Spinal cord (tissue), 10 donors: Measurements from ENCODE around the gene CUEDC2. TPM values are rescaled to one million over a fixed set of nuclear protein-coding genes. Genes with fewer than 3 reads are reported as not detected.

ENCODE experiments used
- DNase-seq, 6 donors: peaks; one replicate each; pipeline versions ENCODE4 v3.0.0 to v3.0.0-alpha.2; 2013 to 2015; ENCODE audit warnings: low spot score in 6 of 6, low read depth in 4 of 6
- H3K27ac ChIP-seq: one replicate; pipeline ENCODE4 v1.5.1; 2013; ENCODE audit warnings: low read depth, low read length, control low read depth
- H3K27me3 ChIP-seq: one replicate; pipeline ENCODE4 v1.6.1; 2013; ENCODE audit warnings: low read length; ENCODE audit not compliant: control insufficient read depth, insufficient read depth
- H3K36me3 ChIP-seq: one replicate; pipeline ENCODE4 v1.6.1; 2013; ENCODE audit warnings: low read length; ENCODE audit not compliant: control insufficient read depth, insufficient read depth
- H3K4me1 ChIP-seq: one replicate; pipeline ENCODE4 v1.6.1; 2013; ENCODE audit warnings: low read length; ENCODE audit not compliant: control insufficient read depth, insufficient read depth
- H3K4me3 ChIP-seq: one replicate; pipeline ENCODE4 v1.5.1; 2013; ENCODE audit warnings: low read depth, low read length, control low read depth
- H3K9me3 ChIP-seq: one replicate; pipeline ENCODE4 v1.6.1; 2013; ENCODE audit warnings: low read length; ENCODE audit not compliant: control insufficient read depth, insufficient read depth
- WGBS: methylation state at CpG from one replicate; pipeline ENCODE4 v1.1.5; 2013; ENCODE audit warnings: missing lambda C conversion rate; ENCODE audit not compliant: insufficient coverage; 5-methylcytosine and 5-hydroxymethylcytosine counted together
- polyA plus RNA-seq, 2 donors: library from polyadenylated mRNA; unstranded; fragments of 120-200 nt; gene quantifications; one replicate each; pipeline ENCODE4 v1.2.1, GENCODE V29; 2013; ENCODE audit not compliant: insufficient read length in 2 of 2
- total RNA-seq, 2 donors: library from RNA; depleted of rRNA in 1 of 2; stranded (reverse); fragments of 120-200 nt in 1 of 2; fragments of >200 nt in 1 of 2; gene quantifications; one replicate each; pipeline versions ENCODE4 v1.2.3 to v1.2.4, GENCODE V29; 2013 to 2014
- donor health status: healthy.

CUEDC2 gene
- total and polyA plus RNA-seq, 4 donors, result 87.2 to 168 (median 137) TPM

DNA sequence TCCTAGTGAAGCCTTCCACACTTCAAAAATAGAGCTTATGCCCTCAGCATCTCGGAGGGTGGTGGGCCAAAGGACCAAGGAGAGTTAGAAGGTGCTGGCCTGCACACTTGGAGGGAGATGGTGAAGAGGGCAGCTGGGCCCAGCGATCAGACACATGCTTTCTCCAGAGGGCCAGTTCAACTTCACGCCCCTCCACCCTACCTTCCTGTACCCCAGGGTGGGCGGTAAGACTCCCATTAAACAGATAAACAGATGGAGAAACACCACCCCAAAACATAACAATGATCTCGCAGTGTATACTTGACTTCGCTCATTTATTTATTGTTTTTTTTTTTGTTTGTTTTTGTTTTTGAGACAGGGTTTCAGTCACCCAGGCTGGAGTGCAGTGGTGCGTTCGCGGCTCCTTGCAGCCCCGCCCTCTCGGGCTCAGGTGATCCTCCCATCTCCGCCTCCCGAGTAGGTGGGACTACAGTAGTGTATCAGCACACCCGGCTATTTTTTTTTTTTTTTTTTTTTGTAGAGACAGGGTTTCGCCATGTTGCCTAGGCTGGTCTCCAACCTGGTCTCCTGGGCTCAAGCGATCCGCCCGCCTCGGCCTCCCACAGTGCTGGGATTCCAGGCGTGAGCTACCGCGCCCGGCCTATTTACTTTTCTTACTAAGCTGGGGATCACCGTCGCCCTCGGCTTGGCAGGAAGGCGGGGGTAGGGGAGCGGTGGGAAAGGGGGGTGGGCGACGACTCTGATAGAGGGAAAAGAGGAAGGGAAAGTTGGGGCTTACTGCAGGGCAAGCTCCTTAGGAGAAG lies 17.1 kb upstream of the CUEDC2 start:
- 0% methylated on average over 15 of the region's 30 CpGs for WGBS
- no peaks in the 10 kb centered on the region for H3K27me3 ChIP-seq
- H3K27ac ChIP-seq, result peak overlapping the region; percentile 64
- H3K36me3 ChIP-seq, result peaks cover 11% of the 10 kb centered on the region
- peak overlapping the region; percentile 71 for H3K4me3 ChIP-seq
- DNase-seq, result peak in 2 of 6 donors; percentile 69 to 94
- no peaks in the 10 kb centered on the region for H3K9me3 ChIP-seq
- H3K4me1 ChIP-seq, result peaks cover 19% of the 10 kb centered on the region

DNA sequence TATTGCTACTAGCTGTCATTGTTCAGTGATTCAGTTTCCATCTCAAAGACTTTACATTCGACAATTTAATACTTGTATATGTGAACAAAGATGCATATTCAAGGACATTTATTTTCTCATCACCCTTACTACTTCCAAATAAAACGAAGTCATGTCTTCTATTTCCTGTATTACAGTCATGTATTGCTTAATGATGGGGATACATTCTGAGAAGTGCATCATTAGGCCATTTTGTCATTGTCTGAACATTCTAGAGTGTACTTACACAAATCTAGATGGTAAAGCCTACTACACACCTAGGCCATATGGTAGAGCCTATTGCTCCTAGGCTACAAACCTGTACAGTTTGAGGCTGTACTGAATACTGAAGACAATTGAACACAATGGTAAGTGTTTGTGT lies 12.5 kb upstream of the CUEDC2 start:
- Histone ChIP-seq H3K27ac (no peak overlapping the region), H3K36me3 (no peaks in the 10 kb centered on the region), H3K4me3 (no peak overlapping the region), H3K27me3 (no peaks in the 10 kb centered on the region), H3K4me1 (peaks cover 8% of the 10 kb centered on the region), H3K9me3 (no peaks in the 10 kb centered on the region)
- no CpG with 5 or more reads among the region's 2 CpGs for WGBS
- no peak for DNase-seq

DNA sequence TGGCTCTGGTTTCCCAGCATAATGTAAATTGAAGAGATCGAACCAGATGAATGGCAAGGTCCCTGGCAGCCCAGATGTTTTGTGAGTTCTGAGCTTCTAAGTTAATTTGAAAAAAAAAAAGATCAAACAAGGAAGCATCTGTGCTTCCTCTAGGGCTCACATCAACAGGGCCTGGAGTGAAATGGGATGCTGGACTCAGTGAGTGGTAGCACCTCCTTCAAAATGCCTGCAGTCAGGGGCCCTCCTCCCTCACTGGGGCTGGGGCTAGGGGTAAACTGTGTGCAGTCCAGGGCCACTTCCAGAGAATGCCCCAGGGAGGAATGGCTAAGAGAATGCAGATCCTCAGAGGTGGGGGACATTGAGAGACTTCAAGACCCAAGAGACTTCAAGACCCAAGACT lies 6.0 kb upstream of the CUEDC2 start:
- no peaks in the 10 kb centered on the region for H3K36me3 ChIP-seq
- WGBS, result no CpG with 5 or more reads among the region's 1 CpG
- H3K4me1 ChIP-seq, result peaks cover 14% of the 10 kb centered on the region
- no peak for DNase-seq
- H3K4me3 ChIP-seq, result no peak overlapping the region
- peaks cover 21% of the 10 kb centered on the region for H3K27me3 ChIP-seq
- no peak overlapping the region for H3K27ac ChIP-seq
- H3K9me3 ChIP-seq, result no peaks in the 10 kb centered on the region

- WGBS, result 100% methylated on average over 2 of the region's 3 CpGs
- peaks cover 21% of the 10 kb centered on the region for H3K4me1 ChIP-seq
- no peak for DNase-seq
Measured at GRCh38 chr10:102437515-102437914, 5.1 kb upstream of the CUEDC2 start.

DNA sequence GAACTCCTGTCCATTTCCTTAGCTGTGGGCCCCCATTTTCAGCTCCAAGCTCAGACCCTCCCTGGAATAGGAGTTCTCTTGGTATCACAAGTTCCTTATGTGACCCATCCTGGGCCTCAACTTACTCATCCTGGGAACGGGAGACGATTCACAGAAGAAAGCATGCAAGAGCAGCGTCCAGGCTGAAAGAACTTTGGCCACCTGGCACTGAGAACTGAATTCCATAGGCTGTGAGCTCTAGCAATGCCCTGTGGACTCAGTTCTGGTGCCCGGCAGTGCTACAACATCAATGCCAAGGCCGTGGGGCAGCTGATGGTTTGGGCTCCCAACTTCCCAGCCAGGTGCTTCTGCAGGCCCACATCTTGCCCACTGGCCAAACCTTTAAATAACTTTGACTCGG lies 3.9 kb upstream of the CUEDC2 start:
- 87% methylated on average over 6 of the region's 6 CpGs for WGBS
- H3K4me3 ChIP-seq, result no peak overlapping the region

More at GRCh38 chr10:102437515-102437914, 5.1 kb upstream of the CUEDC2 start:
- no peak overlapping the region for H3K27ac ChIP-seq
- no peaks in the 10 kb centered on the region for H3K36me3 ChIP-seq
- H3K9me3 ChIP-seq, result no peaks in the 10 kb centered on the region
- H3K27me3 ChIP-seq, result peaks cover 24% of the 10 kb centered on the region
- no peak overlapping the region for H3K4me3 ChIP-seq

DNA sequence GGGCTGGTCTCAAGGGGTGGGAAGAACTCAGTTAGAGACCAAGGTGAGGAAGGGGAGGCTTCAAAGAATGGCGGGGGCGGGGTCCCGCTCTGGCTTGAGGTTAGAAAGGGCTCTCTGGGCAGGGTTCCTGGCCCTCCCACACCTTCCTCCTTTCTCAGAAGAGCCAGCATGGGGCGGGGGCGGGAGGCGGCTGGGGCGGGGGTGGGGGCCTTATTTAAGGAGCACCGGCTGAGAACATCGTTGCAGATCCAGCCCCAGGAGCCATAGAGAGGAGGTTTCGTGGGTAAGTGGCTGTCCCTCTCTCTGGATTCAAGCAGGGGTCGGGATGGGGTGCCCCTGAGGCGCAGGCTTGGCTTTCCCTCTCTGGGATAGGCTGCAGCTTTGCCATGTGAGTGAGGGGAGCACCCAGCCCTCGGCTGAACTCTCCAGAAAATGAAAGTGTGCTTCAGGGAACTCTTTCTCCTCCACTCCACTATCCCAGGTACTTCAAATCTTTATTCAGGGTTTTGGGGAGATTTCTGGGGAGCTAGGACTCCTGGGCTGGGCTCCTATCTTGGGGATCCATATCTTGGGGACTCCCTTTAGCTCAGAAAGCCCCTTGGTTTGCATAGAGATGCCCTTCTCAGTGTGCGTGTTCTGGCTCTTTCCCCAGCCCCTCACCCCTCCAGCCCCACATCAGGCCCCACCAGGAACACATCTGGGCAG lies 3.3 kb upstream of the CUEDC2 start:
- Histone ChIP-seq H3K4me3 (no peak overlapping the region), H3K27ac (peak overlapping the region; percentile 36)

More for the DNA sequence above, 3.9 kb upstream of the CUEDC2 start:
- Histone ChIP-seq H3K27ac (no peak overlapping the region), H3K36me3 (no peaks in the 10 kb centered on the region), H3K27me3 (peaks cover 24% of the 10 kb centered on the region), H3K4me1 (peaks cover 30% of the 10 kb centered on the region), H3K9me3 (no peaks in the 10 kb centered on the region)
- DNase-seq, result no peak

GRCh38 chr10:102435133-102435497 lies 2.7 kb upstream of the CUEDC2 start:
- peaks cover 3% of the 10 kb centered on the region for H3K36me3 ChIP-seq
- peaks cover 24% of the 10 kb centered on the region for H3K27me3 ChIP-seq
- no peaks in the 10 kb centered on the region for H3K9me3 ChIP-seq
- no peak overlapping the region for H3K4me3 ChIP-seq
- 35% methylated on average over 2 of the region's 5 CpGs for WGBS
- no peak for DNase-seq
- H3K4me1 ChIP-seq, result peaks cover 35% of the 10 kb centered on the region
- peak overlapping the region; percentile 36 for H3K27ac ChIP-seq

More for the DNA sequence above, 3.3 kb upstream of the CUEDC2 start:
- peak in 1 of 6 donors; percentile 35 for DNase-seq
- no peaks in the 10 kb centered on the region for H3K36me3 ChIP-seq
- peaks cover 24% of the 10 kb centered on the region for H3K27me3 ChIP-seq
- 19% methylated on average over 2 of the region's 14 CpGs for WGBS
- peaks cover 35% of the 10 kb centered on the region for H3K4me1 ChIP-seq
- no peaks in the 10 kb centered on the region for H3K9me3 ChIP-seq

DNA sequence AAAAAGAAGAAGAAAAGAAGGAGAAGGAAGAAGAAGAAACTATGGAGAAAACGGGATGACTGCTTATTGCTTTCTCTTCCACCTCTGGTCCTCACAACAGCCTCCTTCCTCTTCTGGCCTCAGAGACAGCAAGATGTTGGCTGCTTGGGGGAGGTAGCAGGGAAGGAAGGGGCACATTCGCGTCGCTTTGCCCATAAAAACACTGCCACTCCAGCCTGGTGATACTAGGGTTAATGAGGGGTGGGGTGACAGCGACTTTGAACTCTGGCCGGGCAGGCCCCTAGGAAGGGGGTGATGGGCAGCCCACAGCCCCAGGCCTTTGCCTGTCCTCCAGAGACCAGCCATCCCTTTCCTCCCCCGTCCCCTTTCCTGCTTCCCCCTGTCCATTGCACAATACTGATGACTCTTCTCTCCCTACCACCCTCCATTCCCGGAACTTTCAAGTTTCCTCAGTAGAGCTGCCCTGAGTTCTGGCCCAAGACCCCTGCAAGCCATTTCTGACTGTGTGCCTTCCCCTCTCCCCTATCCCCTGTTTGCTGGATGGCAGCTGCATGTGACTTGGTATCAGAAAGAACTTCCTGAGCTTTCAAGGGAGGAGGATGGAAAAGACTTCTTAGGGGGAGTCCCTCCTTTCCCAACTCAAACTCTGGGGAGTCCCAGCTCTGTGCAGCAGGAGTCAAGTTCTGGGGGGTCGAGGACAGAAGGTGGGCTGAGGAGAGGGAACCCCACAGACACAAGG lies 2.2 kb upstream of the CUEDC2 start:
- DNase-seq, result no peak
- H3K36me3 ChIP-seq, result peaks cover 3% of the 10 kb centered on the region
- H3K27ac ChIP-seq, result peak overlapping the region; percentile 36
- WGBS, result 10% methylated on average over 3 of the region's 9 CpGs
- peaks cover 35% of the 10 kb centered on the region for H3K4me1 ChIP-seq
- H3K27me3 ChIP-seq, result peaks cover 24% of the 10 kb centered on the region
- no peaks in the 10 kb centered on the region for H3K9me3 ChIP-seq
- H3K4me3 ChIP-seq, result no peak overlapping the region

- Histone ChIP-seq H3K4me1 (peaks cover 35% of the 10 kb centered on the region), H3K9me3 (no peaks in the 10 kb centered on the region), H3K4me3 (no peak overlapping the region), H3K27ac (no peak overlapping the region), H3K27me3 (peaks cover 24% of the 10 kb centered on the region), H3K36me3 (peaks cover 3% of the 10 kb centered on the region)
- WGBS, result 63% methylated on average over 4 of the region's 5 CpGs
- no peak for DNase-seq
Measured at GRCh38 chr10:102433619-102434046, 1.3 kb upstream of the CUEDC2 start.
